Measurements from ENCODE around the gene EGF. TPM values are rescaled to one million over a fixed set of nuclear protein-coding genes. Genes with fewer than 3 reads are reported as not detected.

EGF gene
- total RNA-seq, 1 experiment from 2014 or later: not detected

DNA sequence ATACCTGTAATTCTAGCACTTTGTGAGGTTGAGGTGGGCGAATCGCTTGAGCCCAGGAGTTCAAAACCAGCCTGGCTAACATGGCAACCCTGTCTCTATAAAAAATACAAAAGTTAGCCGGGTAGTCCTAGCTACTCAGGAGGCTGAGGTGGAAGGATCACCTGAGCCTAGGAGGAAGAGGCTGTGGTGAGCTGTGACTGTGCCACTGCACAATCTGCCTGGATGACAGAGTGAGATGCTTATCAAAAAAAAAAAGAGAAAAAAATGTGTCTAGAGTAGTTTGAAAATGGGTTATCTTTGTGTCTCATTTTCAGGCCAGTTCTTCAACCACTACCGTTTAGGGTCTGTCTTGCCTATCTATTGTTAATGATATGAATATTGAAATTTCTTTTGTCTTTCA lies 98.1 kb downstream of the EGF start:
- intact Hi-C loops (cut with micrococcal nuclease; ENCODE audit: unreplicated experiment) (no loop called here), in situ Hi-C loops (cut with HindIII; ENCODE audit: low pct_unique_long_range_greater_than_20kb, low sequenced_read_pairs) (no loop called here)
- no TSS peak for BruUV-seq (replicated peaks)

GRCh38 chr4:110012917-110013316 lies 100.2 kb downstream of the EGF start:
- POLR2A ChIA-PET: no interaction called here
- ATAC-seq: no peak
- intact Hi-C loops (cut with micrococcal nuclease; ENCODE audit: unreplicated experiment) (no loop called here), in situ Hi-C loops (cut with HindIII; ENCODE audit: low pct_unique_long_range_greater_than_20kb, low sequenced_read_pairs) (no loop called here)
- BruUV-seq (replicated peaks): no TSS peak
- H3K36me3 ChIP-seq (ENCODE audit: control insufficient read depth, insufficient read depth, low read length): no peaks in the 10 kb centered on the region
- no peaks in the 10 kb centered on the region for H3K9me3 ChIP-seq (ENCODE audit: control insufficient read depth, insufficient read depth, low read depth, low read length)
- no peak for TF ChIP-seq POLR2AphosphoS5 (IDR thresholded peaks at IDR 0.05; ENCODE audit: low read depth, low read length)
- TF ChIP-seq, protein P1, sequence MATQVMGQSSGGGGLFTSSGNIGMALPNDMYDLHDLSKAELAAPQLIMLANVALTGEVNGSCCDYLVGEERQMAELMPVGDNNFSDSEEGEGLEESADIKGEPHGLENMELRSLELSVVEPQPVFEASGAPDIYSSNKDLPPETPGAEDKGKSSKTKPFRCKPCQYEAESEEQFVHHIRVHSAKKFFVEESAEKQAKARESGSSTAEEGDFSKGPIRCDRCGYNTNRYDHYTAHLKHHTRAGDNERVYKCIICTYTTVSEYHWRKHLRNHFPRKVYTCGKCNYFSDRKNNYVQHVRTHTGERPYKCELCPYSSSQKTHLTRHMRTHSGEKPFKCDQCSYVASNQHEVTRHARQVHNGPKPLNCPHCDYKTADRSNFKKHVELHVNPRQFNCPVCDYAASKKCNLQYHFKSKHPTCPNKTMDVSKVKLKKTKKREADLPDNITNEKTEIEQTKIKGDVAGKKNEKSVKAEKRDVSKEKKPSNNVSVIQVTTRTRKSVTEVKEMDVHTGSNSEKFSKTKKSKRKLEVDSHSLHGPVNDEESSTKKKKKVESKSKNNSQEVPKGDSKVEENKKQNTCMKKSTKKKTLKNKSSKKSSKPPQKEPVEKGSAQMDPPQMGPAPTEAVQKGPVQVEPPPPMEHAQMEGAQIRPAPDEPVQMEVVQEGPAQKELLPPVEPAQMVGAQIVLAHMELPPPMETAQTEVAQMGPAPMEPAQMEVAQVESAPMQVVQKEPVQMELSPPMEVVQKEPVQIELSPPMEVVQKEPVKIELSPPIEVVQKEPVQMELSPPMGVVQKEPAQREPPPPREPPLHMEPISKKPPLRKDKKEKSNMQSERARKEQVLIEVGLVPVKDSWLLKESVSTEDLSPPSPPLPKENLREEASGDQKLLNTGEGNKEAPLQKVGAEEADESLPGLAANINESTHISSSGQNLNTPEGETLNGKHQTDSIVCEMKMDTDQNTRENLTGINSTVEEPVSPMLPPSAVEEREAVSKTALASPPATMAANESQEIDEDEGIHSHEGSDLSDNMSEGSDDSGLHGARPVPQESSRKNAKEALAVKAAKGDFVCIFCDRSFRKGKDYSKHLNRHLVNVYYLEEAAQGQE (IDR thresholded peaks at IDR 0.05; ENCODE audit: insufficient read depth in 1 of 2, low read depth in 2 of 2, low read length in 1 of 2): no peak
- TF ChIP-seq TCF7L2 (IDR thresholded peaks at IDR 0.05; ENCODE audit: low read depth, low read length): no peak
- no peak for TF ChIP-seq SIN3A (IDR thresholded peaks at IDR 0.05; ENCODE audit: borderline replicate concordance, insufficient read depth, low read depth, low read length)
- TF ChIP-seq, protein P2, sequence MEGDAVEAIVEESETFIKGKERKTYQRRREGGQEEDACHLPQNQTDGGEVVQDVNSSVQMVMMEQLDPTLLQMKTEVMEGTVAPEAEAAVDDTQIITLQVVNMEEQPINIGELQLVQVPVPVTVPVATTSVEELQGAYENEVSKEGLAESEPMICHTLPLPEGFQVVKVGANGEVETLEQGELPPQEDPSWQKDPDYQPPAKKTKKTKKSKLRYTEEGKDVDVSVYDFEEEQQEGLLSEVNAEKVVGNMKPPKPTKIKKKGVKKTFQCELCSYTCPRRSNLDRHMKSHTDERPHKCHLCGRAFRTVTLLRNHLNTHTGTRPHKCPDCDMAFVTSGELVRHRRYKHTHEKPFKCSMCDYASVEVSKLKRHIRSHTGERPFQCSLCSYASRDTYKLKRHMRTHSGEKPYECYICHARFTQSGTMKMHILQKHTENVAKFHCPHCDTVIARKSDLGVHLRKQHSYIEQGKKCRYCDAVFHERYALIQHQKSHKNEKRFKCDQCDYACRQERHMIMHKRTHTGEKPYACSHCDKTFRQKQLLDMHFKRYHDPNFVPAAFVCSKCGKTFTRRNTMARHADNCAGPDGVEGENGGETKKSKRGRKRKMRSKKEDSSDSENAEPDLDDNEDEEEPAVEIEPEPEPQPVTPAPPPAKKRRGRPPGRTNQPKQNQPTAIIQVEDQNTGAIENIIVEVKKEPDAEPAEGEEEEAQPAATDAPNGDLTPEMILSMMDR (IDR thresholded peaks at IDR 0.05): no peak
- CTCF ChIA-PET: no interaction called here
- DNase-seq (ENCODE audit: low read depth, low spot score): no peak
- H3K27ac ChIP-seq (ENCODE audit: low read length): no peak overlapping the region
- H3K4me3 ChIP-seq (ENCODE audit: low read depth in 2 of 2, low read length in 2 of 2): no peak overlapping the region
- no peaks in the 10 kb centered on the region for H3K4me1 ChIP-seq (ENCODE audit: control insufficient read depth, insufficient read depth, low read length)
- no peaks in the 10 kb centered on the region for H3K27me3 ChIP-seq (ENCODE audit: control insufficient read depth, insufficient read depth, low read length)

More for the DNA sequence above, 98.1 kb downstream of the EGF start:
- Histone ChIP-seq H3K4me3 (ENCODE audit: low read depth in 2 of 2, low read length in 2 of 2) (no peak overlapping the region), H3K27ac (ENCODE audit: low read length) (no peak overlapping the region), H3K36me3 (ENCODE audit: control insufficient read depth, insufficient read depth, low read length) (no peaks in the 10 kb centered on the region), H3K4me1 (ENCODE audit: control insufficient read depth, insufficient read depth, low read length) (no peaks in the 10 kb centered on the region), H3K27me3 (ENCODE audit: control insufficient read depth, insufficient read depth, low read length) (no peaks in the 10 kb centered on the region), H3K9me3 (ENCODE audit: control insufficient read depth, insufficient read depth, low read depth, low read length) (no peaks in the 10 kb centered on the region)
- ATAC-seq (no peak), DNase-seq (ENCODE audit: low read depth, low spot score) (no peak)
- ChIA-PET POLR2A (no interaction called here), CTCF (interaction anchor here (0.7 kb wide), 1 partner anchor 223 kb away, joined by 4 read pairs; no protein-coding TSS in a partner anchor)
- TF ChIP-seq, protein P1 (IDR thresholded peaks at IDR 0.05; ENCODE audit: insufficient read depth in 1 of 2, low read depth in 2 of 2, low read length in 1 of 2): no peak
- TF ChIP-seq TCF7L2 (IDR thresholded peaks at IDR 0.05; ENCODE audit: low read depth, low read length): no peak
- TF ChIP-seq, protein P2 (IDR thresholded peaks at IDR 0.05): no peak
- TF ChIP-seq POLR2AphosphoS5 (IDR thresholded peaks at IDR 0.05; ENCODE audit: low read depth, low read length): no peak
- TF ChIP-seq SIN3A (IDR thresholded peaks at IDR 0.05; ENCODE audit: borderline replicate concordance, insufficient read depth, low read depth, low read length): no peak
